Measurements from ENCODE around the gene CDH2.

CDH2 gene

DNA sequence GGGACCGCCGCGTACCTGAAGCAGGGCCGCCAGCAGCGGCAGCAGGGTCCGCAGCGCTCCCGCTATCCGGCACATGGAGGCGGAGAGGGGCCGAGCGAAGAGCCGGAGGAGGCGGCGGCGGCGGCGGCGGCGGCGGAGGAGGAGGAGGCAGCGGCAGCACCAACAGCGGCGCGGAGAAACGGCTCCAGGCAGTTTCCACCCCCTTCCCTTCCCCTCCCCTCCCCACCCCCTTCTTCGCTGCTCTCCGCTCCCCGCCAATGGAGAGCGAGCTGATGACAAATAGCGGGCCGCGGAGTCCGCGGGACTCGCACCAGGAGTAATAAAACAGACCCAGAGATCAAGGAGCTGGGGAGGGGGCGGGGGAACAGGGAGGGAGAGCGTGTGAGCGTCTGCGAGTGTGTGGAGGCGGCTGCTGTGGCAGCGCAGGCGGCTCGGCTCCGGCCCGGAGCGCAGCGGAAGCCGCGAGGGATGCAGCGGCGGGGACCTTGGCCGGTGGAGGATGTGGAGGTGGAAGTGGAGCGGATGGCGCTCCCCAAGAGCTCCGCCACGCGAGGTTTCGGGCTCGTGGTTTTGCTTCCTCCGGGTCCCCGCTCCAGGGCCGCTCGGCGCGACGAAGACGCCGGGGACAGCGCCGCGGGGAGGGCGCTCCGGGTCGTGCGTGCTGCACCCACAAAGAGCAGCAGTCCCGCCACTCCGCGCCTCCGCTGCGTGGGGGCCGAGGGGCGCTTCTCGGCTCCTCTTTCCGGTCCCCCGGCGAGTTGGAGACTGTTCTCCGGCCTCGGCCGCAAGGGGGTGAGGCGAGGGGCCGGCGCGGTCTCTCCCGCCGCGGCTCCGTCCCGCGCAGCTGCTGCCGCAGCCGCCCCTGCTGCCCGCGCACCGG, at the start of gene CDH2:
CDH2 (minus strand) TSS at position 183 of the 880 bp plus-strand sequence; CDS start at position 75, 108 bp downstream.
- in situ Hi-C loops (cut with MboI; ENCODE audit: low sequenced_read_pairs, unreplicated experiment) = no loop called here
- peak; percentile 52 for DNase-seq (ENCODE audit: low spot score)
- TF ChIP-seq, protein P1, sequence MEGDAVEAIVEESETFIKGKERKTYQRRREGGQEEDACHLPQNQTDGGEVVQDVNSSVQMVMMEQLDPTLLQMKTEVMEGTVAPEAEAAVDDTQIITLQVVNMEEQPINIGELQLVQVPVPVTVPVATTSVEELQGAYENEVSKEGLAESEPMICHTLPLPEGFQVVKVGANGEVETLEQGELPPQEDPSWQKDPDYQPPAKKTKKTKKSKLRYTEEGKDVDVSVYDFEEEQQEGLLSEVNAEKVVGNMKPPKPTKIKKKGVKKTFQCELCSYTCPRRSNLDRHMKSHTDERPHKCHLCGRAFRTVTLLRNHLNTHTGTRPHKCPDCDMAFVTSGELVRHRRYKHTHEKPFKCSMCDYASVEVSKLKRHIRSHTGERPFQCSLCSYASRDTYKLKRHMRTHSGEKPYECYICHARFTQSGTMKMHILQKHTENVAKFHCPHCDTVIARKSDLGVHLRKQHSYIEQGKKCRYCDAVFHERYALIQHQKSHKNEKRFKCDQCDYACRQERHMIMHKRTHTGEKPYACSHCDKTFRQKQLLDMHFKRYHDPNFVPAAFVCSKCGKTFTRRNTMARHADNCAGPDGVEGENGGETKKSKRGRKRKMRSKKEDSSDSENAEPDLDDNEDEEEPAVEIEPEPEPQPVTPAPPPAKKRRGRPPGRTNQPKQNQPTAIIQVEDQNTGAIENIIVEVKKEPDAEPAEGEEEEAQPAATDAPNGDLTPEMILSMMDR (IDR thresholded peaks at IDR 0.05; ENCODE audit: borderline replicate concordance, control extremely low read depth, extremely low read depth, insufficient read depth, missing control alignments) = no peak

DNA sequence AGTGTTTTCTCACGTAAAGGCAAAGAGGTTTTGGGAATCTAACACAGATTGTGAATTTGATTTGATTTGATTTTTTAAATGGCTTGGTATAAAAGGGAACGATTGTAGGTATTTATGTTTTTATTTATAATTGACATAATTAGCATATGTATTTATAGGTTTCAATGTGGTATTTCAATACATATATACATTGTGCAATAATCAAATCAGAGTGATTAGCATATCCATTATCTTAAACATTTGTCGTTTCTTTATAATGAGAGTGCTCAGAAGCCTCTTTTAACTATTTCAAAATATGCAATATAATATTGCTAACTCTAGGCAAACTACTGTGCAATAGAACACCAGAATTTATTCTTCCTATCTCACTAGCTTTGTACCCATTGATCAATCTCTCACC, 35.1 kb upstream of the CDH2 start:
- in situ Hi-C loops (cut with MboI; ENCODE audit: low sequenced_read_pairs, unreplicated experiment) = no loop called here
- TF ChIP-seq, protein P1 (IDR thresholded peaks at IDR 0.05; ENCODE audit: borderline replicate concordance, control extremely low read depth, extremely low read depth, insufficient read depth, missing control alignments) = no peak
- DNase-seq (ENCODE audit: low spot score) = no peak

DNA sequence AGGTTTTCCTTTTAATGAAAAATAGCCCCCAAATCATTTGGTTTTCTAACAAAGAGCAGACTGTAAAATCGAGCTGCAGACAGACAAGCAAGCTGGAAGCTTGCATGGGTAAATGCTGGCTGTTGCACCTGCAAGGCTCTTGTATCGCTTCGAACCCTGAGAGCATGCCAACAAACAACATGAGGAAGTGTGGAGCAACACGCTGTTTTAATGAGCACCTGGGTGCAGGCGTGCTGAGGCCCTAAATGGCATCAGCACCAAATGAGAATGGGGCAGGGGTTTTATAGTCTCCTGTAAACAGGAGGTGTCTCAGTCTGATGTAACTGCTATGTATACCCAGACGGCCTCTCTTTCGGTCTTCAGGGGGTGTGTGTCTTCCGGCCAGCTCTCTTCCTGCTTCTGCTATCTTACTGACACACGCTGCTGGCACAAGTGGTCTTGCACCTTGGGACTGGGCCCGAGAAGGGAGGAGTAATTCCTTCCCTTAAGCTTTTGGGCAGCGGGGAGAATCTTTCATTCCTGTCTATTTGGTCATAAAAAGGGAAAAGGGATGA, 31.9 kb upstream of the CDH2 start:
- in situ Hi-C loops (cut with MboI; ENCODE audit: low sequenced_read_pairs, unreplicated experiment) = no loop called here
- TF ChIP-seq, protein P1 (IDR thresholded peaks at IDR 0.05; ENCODE audit: borderline replicate concordance, control extremely low read depth, extremely low read depth, insufficient read depth, missing control alignments) = no peak
- DNase-seq (ENCODE audit: low spot score) = no peak

DNA sequence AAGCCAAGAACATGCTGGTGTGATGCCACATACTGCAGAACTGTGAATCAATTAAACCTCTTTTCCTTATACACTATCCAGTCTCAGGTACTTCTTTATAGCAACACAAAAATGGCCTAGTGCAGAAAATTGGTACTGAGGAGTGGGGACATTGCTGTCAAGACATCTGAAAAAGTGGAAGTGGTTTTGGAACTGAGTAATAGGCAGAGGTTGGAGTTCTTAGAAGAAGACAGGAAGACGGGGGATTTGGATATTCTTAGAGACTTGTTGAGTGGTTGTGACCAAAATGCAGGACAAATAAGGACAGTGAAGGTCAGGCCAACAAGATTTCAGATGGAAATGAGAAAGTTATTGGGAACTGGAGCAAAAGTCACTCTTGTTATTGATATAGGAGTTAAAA, 31.3 kb upstream of the CDH2 start:
- in situ Hi-C loops (cut with MboI; ENCODE audit: low sequenced_read_pairs, unreplicated experiment) = no loop called here
- TF ChIP-seq, protein P1 (IDR thresholded peaks at IDR 0.05; ENCODE audit: borderline replicate concordance, control extremely low read depth, extremely low read depth, insufficient read depth, missing control alignments) = no peak
- DNase-seq (ENCODE audit: low spot score) = no peak

DNA sequence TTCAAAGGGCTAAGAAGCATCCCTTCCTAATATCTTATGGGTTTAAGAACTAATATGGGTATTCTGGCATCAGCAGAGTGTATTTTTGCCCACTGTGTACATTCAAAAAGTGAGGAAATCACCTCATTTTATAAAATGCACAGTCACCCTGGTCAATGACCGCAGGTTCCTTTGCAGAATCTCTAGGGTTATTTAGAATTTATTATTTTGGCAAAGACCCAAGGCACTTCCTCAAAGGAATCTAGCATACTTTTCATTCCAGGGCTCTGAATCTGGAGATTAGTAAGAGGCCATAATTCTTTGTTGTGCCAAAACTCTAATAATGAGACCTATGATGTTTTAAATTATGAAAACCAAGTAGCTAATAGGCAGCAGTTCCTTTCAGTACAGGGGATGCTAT, 27.2 kb upstream of the CDH2 start:
- TF ChIP-seq, protein P1 (IDR thresholded peaks at IDR 0.05; ENCODE audit: borderline replicate concordance, control extremely low read depth, extremely low read depth, insufficient read depth, missing control alignments) = no peak
- DNase-seq (ENCODE audit: low spot score) = no peak
- in situ Hi-C loops (cut with MboI; ENCODE audit: low sequenced_read_pairs, unreplicated experiment) = no loop called here

DNA sequence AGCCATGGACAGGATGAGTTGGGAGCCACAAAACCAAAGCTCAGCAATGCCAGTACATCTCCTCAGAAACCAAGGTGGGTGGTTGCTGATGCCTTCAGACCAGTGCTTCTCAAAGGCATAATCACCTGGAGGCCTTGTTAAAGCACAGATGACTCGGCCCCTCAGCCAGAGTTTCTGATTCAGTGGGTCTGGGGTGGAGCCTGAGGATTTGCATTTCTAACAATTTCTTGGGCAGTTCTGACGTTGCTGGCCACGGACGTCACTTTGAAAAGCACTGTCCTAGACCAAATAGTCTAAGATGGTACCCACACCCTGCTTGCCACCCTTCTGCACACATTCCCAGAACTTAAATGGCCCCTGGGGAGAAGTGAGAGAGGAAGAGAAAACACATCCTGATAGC, 24.1 kb upstream of the CDH2 start:
- no peak for DNase-seq (ENCODE audit: low spot score)
- TF ChIP-seq, protein P1 (IDR thresholded peaks at IDR 0.05; ENCODE audit: borderline replicate concordance, control extremely low read depth, extremely low read depth, insufficient read depth, missing control alignments) = no peak

More for the DNA sequence above, 24.1 kb upstream of the CDH2 start:
- in situ Hi-C loops (cut with MboI; ENCODE audit: low sequenced_read_pairs, unreplicated experiment) = no loop called here

Measured in GM13976 (cell line).